Measurements from ENCODE around the gene SMIM41.

The SMIM41 gene

DNA sequence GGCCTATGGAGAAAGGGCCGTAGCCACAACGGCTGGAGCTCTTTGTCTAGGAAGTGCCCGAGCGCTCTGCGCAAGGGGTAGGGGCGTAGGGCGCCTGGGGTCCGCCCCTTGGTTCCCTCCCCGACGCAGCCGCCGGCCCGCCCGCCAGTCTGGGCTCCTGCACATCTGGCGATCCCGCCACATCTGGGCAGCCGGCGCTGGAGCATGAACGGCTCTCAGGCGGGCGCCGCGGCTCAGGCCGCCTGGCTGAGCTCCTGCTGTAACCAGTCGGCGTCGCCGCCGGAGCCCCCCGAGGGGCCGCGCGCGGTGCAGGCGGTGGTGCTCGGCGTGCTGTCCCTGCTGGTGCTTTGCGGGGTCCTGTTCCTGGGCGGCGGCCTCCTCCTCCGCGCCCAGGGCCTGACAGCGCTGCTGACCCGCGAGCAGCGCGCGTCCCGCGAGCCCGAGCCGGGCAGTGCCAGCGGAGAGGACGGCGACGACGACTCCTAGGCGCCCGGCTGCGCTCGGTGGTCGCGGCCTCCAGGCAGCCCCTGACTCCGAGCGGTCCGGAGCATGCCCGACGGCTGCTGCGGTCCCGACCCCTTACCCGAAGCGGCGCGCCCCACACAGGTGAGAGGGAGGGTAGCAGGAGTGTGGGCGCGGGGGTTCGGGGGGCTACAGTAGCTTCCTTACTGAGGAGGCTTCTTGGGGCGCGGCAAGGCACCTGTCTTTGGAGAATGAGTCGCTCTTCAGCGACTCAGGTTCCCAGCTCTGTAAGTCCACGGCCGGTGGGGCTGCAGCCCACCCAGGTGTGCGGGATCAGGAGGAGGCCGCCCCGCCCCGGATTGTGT lies at the start of gene SMIM41:
Gene SMIM41, plus strand, starts transcription at position 129 of the 827 bp plus-strand sequence. Its CDS starts 76 bp downstream, at position 205.
- Mint-ChIP-seq H3K27ac (peak within 1 kb of the TSS; percentile 24), H3K9me3 (no peaks in the 10 kb centered on the region), H3K4me1 (peaks cover 27% of the 10 kb centered on the region), H3K27me3 (peaks cover 4% of the 10 kb centered on the region), H3K4me3 (no peak within 1 kb of the TSS), H3K36me3 (peaks cover 26% of the 10 kb centered on the region)
- DNase-seq: no peak
- CTCF ChIA-PET: interaction anchor here (3.7 to 30.9 kb wide), 2 partner anchors 11 to 53 kb away, joined by 40 to 637 read pairs; partner anchors contain the start of gene ATG101

GRCh38 chr12:52032446-52032803 lies 47.1 kb upstream of the SMIM41 start:
- H3K4me1 Mint-ChIP-seq: peaks cover 33% of the 10 kb centered on the region
- DNase-seq: no peak
- peak overlapping the region; percentile 43 for H3K4me3 Mint-ChIP-seq
- CTCF ChIA-PET: interaction anchor here (1.1 to 17.2 kb wide), 4 partner anchors 9 to 87 kb away, joined by 3 to 637 read pairs (median 16); partner anchors contain the start of genes ATG101 and SMIM41
- H3K36me3 Mint-ChIP-seq: no peaks in the 10 kb centered on the region
- no peaks in the 10 kb centered on the region for H3K9me3 Mint-ChIP-seq
- H3K27me3 Mint-ChIP-seq: peaks cover 62% of the 10 kb centered on the region
- H3K27ac Mint-ChIP-seq: peak overlapping the region; percentile 25

GRCh38 chr12:52032804-52033445 lies 46.6 kb upstream of the SMIM41 start:
- Mint-ChIP-seq H3K4me1 (peaks cover 36% of the 10 kb centered on the region), H3K9me3 (no peaks in the 10 kb centered on the region), H3K36me3 (no peaks in the 10 kb centered on the region), H3K4me3 (peak overlapping the region; percentile 72), H3K27me3 (peaks cover 66% of the 10 kb centered on the region), H3K27ac (peak overlapping the region; percentile 17)
- CTCF ChIA-PET: interaction anchor here (0.8 to 17.2 kb wide), 5 partner anchors 8 to 87 kb away, joined by 3 to 637 read pairs (median 15); partner anchors contain the start of genes ATG101 and SMIM41
- DNase-seq: peak; percentile 96

DNA sequence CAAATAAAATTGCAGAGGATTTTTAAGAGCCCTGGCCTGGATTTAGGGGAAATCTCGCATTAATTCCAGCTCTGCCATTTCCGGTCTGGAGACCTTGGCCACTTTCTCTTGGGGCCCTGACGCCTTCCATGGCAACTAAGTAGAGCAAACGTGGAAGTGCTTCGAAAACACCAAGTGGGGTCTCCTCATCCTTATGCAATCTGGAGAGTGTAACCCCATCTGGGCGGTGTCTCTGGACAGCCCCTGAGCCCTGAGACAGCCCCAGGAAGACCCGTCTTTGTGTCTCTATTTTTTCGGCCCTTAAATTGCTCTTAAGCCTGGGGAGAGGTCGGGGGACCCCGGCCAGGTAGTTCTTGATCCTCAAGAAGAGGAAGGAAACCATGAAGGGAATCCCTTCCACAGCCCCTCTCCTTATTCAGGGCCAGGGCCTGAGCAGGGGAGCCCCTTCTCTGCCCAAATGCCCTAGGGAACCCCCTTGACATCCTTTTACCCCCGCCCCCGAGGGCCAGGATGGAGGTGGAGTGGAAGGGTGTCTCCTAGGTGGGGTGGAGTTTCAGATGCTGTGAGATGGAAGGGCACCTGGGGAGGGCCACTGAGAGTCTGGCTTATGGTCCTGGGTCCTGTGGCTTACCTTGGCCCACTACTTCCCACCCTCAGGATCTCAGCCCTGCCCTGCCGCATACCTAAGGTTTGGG lies 45.9 kb upstream of the SMIM41 start:
- peaks cover 71% of the 10 kb centered on the region for H3K27me3 Mint-ChIP-seq
- CTCF ChIA-PET: interaction anchor here (0.8 to 17.2 kb wide), 6 partner anchors 9 to 86 kb away, joined by 3 to 637 read pairs (median 10); partner anchors contain the start of genes ATG101 and SMIM41
- peak overlapping the region; percentile 17 for H3K27ac Mint-ChIP-seq
- H3K4me3 Mint-ChIP-seq: peak overlapping the region; percentile 72
- no peaks in the 10 kb centered on the region for H3K36me3 Mint-ChIP-seq
- no peaks in the 10 kb centered on the region for H3K9me3 Mint-ChIP-seq
- no peak for DNase-seq
- peaks cover 41% of the 10 kb centered on the region for H3K4me1 Mint-ChIP-seq

- Mint-ChIP-seq H3K4me3 (no peak overlapping the region), H3K36me3 (no peaks in the 10 kb centered on the region), H3K9me3 (no peaks in the 10 kb centered on the region), H3K27ac (no peak overlapping the region), H3K27me3 (peaks cover 74% of the 10 kb centered on the region), H3K4me1 (peaks cover 48% of the 10 kb centered on the region)
- CTCF ChIA-PET: interaction anchor here (2.9 to 17.2 kb wide), 2 partner anchors 9 to 39 kb away, joined by 14 to 637 read pairs; partner anchors contain the start of genes ATG101 and SMIM41
- DNase-seq: no peak
Observed at GRCh38 chr12:52035190-52035589, 44.3 kb upstream of the SMIM41 start.

DNA sequence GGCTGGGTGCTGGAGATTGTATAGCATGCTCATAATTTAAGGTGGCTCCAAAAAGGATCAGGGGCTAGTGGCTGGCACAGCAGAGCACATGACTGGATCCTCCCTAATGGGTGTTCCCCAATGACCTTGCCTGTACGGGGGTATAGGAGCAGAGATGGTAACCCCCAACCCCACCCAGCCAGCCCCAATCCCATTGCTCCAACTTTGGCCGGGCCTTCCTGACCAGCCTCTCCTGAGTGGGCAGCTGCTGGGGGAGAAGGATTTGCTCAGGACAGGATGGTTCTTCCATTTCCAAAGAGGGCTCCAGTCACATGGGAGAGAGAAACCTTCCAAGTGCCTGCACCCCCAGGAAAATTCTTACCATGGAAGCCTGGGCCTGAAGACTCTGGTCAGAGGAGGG lies 43.6 kb upstream of the SMIM41 start:
- Mint-ChIP-seq H3K27ac (no peak overlapping the region), H3K27me3 (peaks cover 79% of the 10 kb centered on the region), H3K4me1 (peaks cover 52% of the 10 kb centered on the region), H3K9me3 (no peaks in the 10 kb centered on the region), H3K4me3 (peak overlapping the region; percentile 61), H3K36me3 (no peaks in the 10 kb centered on the region)
- no peak for DNase-seq
- CTCF ChIA-PET: interaction anchor here (0.8 to 17.2 kb wide), 4 partner anchors 10 to 86 kb away, joined by 3 to 637 read pairs (median 8); partner anchors contain the start of genes ATG101 and SMIM41

DNA sequence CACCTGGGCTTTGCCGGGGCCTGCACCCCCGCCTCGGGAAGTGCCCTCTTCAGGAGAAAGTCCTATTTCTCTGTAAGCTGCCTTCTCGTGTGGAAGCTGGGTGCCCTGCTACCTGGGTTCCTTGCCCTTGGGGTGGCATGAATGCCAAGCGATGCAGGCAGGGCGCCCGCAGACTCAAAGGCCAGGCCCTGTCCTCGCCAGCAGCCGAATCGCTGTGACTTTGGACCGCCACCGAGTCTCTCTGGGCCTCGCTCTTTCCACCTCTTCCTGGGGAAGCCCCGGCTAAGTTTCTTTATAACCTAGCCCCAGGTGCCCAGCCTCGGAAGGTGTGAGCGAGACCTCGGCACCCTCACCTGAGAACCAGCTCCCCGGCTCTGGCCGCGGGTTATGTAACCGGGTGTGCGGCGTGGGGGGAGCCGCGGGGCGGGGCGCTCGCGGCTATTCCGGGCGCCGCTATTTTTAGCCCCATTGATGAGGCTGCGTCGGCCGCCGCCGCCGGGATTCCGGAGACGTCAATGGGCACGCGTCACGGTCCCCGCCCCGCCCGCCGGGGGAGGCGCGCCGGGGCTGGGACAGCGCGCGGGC lies 42.8 kb upstream of the SMIM41 start:
- Mint-ChIP-seq H3K9me3 (no peaks in the 10 kb centered on the region), H3K4me3 (peak overlapping the region; percentile 61), H3K36me3 (no peaks in the 10 kb centered on the region), H3K27me3 (peaks cover 82% of the 10 kb centered on the region), H3K27ac (no peak overlapping the region), H3K4me1 (peaks cover 58% of the 10 kb centered on the region)
- DNase-seq: peak; percentile 88
- CTCF ChIA-PET: interaction anchor here (0.8 to 2.9 kb wide), 3 partner anchors 11 to 85 kb away, joined by 3 to 14 read pairs (median 3); no protein-coding TSS in a partner anchor

DNA sequence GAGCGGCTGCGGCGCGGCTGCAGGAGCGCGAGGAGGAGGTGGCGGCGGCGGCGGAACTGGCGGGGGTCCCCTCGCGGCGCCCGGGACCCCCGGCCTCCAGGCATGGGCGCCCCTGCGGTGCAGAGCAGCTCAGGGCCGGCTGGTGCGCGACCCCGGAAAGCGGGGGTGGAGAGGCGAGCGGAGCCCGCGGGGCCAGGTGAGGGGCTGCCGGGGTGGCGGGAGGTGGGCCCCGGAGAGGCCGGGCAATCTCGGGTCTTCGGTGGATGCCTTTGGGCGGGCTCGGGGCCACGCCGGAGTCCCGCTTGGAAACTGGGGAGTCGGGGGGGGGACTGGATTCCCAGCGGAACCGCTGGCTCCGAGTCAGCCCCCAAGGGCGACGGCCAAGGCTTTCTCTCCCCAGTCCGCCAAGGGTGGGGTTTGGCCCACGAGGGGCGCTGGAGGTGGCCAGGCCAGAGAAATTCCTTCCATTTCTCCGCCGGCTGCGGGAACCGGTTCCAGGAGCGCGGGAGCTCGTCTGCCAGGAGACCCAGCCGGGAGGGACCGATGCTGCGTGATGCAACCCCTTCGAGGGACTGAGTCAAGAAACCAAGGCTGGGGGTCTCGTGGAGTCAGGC lies 42.1 kb upstream of the SMIM41 start:
- Mint-ChIP-seq H3K36me3 (no peaks in the 10 kb centered on the region), H3K27ac (peak overlapping the region; percentile 24), H3K4me3 (peak overlapping the region; percentile 17), H3K27me3 (peaks cover 81% of the 10 kb centered on the region), H3K9me3 (no peaks in the 10 kb centered on the region), H3K4me1 (peaks cover 59% of the 10 kb centered on the region)
- no peak for DNase-seq
- CTCF ChIA-PET: interaction anchor here (1.2 to 2.9 kb wide), 2 partner anchors 11 to 14 kb away, joined by 3 to 14 read pairs; no protein-coding TSS in a partner anchor

- Mint-ChIP-seq H3K4me3 (peak overlapping the region; percentile 17), H3K27me3 (peaks cover 70% of the 10 kb centered on the region), H3K9me3 (no peaks in the 10 kb centered on the region), H3K36me3 (no peaks in the 10 kb centered on the region), H3K27ac (no peak overlapping the region), H3K4me1 (peaks cover 56% of the 10 kb centered on the region)
- no peak for DNase-seq
- CTCF ChIA-PET: interaction anchor here (1.0 to 4.3 kb wide), 2 partner anchors 13 to 44 kb away, joined by 3 to 44 read pairs; no protein-coding TSS in a partner anchor
Observed at GRCh38 chr12:52038447-52038846, 41.1 kb upstream of the SMIM41 start.

GRCh38 chr12:52041035-52041434 lies 38.5 kb upstream of the SMIM41 start:
- Mint-ChIP-seq H3K27me3 (peaks cover 44% of the 10 kb centered on the region), H3K4me3 (no peak overlapping the region), H3K4me1 (peaks cover 49% of the 10 kb centered on the region), H3K36me3 (no peaks in the 10 kb centered on the region), H3K27ac (no peak overlapping the region), H3K9me3 (no peaks in the 10 kb centered on the region)
- no peak for DNase-seq
- CTCF ChIA-PET: interaction anchor here (1.1 to 4.3 kb wide), 3 partner anchors 11 to 41 kb away, joined by 3 to 44 read pairs (median 3); no protein-coding TSS in a partner anchor

DNA sequence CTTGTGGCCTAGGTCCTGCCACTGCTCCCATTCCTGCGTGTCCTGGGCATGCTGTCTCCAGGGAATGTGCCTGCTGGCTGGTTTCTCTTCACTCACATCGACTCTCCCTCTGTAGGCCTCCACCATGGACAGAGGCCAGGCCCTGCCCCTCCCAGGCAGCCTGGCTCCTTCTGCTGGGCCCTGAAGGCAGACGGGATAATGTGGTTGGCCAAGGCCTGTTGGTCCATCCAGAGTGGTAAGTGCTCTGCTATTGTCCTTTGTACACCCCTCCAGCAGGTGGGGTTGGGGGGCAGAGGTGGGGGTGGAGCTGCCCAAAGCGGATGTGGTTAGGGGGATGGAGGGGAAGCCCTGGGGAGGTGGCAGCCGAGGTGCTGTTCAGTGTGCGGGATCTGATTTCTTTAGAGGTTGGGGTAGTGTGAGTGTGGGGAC lies 37.8 kb upstream of the SMIM41 start:
- Mint-ChIP-seq H3K9me3 (no peaks in the 10 kb centered on the region), H3K27ac (peak overlapping the region; percentile 50), H3K4me1 (peaks cover 50% of the 10 kb centered on the region), H3K36me3 (no peaks in the 10 kb centered on the region), H3K27me3 (peaks cover 37% of the 10 kb centered on the region), H3K4me3 (no peak overlapping the region)
- DNase-seq: peak; percentile 62
- CTCF ChIA-PET: interaction anchor here (1.1 to 4.3 kb wide), 2 partner anchors 12 to 16 kb away, joined by 3 to 44 read pairs; no protein-coding TSS in a partner anchor

DNA sequence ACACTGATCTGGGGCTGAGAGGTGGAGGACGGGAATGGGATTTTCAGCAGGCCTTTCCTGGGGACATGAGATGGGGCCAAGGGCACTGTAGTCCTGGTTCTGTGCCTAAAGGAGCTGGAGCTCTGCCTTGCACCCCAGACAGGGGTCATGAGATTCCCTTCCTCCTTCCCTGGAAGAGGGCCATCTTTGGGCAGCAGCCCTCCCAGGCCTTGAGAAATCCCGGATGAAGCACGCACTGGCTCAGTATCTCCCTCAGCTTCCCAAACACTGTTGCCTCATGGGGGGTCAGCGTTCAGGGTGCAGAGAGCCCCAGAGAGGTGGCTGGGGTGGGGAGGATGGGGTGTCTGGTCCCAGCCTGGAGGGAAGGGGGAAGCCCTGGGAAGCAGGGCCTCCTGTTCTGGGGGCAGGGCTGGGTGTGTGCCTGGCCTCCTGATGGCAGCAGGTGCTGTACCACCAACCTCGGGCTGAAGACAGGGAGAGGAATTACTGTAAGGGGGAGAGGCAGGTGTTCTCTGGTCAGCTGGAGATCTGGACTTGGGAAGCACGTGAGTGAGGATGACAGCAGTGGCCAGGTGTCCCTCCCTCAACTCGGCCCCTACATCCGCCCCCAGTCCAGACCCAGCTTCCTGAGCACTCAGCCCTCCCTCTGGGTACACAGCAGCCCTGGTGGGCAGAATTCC lies 36.7 kb upstream of the SMIM41 start:
- H3K27ac Mint-ChIP-seq: no peak overlapping the region
- no peak for DNase-seq
- H3K27me3 Mint-ChIP-seq: peaks cover 30% of the 10 kb centered on the region
- no peaks in the 10 kb centered on the region for H3K36me3 Mint-ChIP-seq
- no peaks in the 10 kb centered on the region for H3K9me3 Mint-ChIP-seq
- CTCF ChIA-PET: interaction anchor here (2.4 kb wide), 1 partner anchor 17 kb away, joined by 14 read pairs; no protein-coding TSS in a partner anchor
- no peak overlapping the region for H3K4me3 Mint-ChIP-seq
- peaks cover 47% of the 10 kb centered on the region for H3K4me1 Mint-ChIP-seq

Data from activated naive CD4-positive, alpha-beta T cell treated with anti-CD3 and anti-CD28 coated beads, Interleukin-2, amount 10 ng/mL, durations not matched to agents 7 days and 5 days (primary cell).